Activated CD8-positive, alpha-beta memory T cell treated with anti-CD3 and anti-CD28 coated beads, Interleukin-2, amount 50 U/mL, for 1 hour (primary cell): Measurements from ENCODE around the gene NISCH.

ENCODE experiments used
- DNase-seq: peaks from one replicate; pipeline ENCODE4 v3.0.0-alpha.2; 2020; ENCODE audit errors: extremely low read depth

Gene NISCH

GRCh38 chr3:52471371-52472238 is 16.2 kb downstream of the NISCH start:
- no peak for DNase-seq

GRCh38 chr3:52472239-52473000 is 17.0 kb downstream of the NISCH start:
- no peak for DNase-seq

GRCh38 chr3:52473026-52473425 is 17.6 kb downstream of the NISCH start:
- no peak for DNase-seq

- DNase-seq = no peak
These were observed 21.8 kb downstream of the NISCH start for GRCh38 chr3:52477076-52477795.

- DNase-seq = no peak
These were observed 22.3 kb downstream of the NISCH start for GRCh38 chr3:52477796-52478095.

- DNase-seq = no peak
These were observed 23.9 kb downstream of the NISCH start for GRCh38 chr3:52479037-52479876.

GRCh38 chr3:52479877-52480575 is 24.6 kb downstream of the NISCH start:
- no peak for DNase-seq

GRCh38 chr3:52480768-52481715 is 25.6 kb downstream of the NISCH start:
- DNase-seq = no peak

- no peak for DNase-seq
These were observed 26.6 kb downstream of the NISCH start for GRCh38 chr3:52481819-52482521.

- DNase-seq = no peak
These were observed 27.7 kb downstream of the NISCH start for GRCh38 chr3:52483081-52483480.

- no peak for DNase-seq
These were observed 28.4 kb downstream of the NISCH start for GRCh38 chr3:52483577-52484381.

- no peak for DNase-seq
These were observed 29.5 kb downstream of the NISCH start for GRCh38 chr3:52484680-52485461.

- no peak for DNase-seq
These were observed 31.8 kb downstream of the NISCH start for GRCh38 chr3:52487050-52487787.

- no peak for DNase-seq
These were observed 32.6 kb downstream of the NISCH start for GRCh38 chr3:52487788-52488691.

GRCh38 chr3:52488746-52489145 is 33.3 kb downstream of the NISCH start:
- no peak for DNase-seq

GRCh38 chr3:52489453-52489852 is 34.0 kb downstream of the NISCH start:
- no peak for DNase-seq
